Suprapubic skin (tissue), 4 donors: Measurements from ENCODE around the gene IRF9. TPM values are rescaled to one million over a fixed set of nuclear protein-coding genes. Genes with fewer than 3 reads are reported as not detected.
"Not testable (repeated sequence)": the region's sequence is repeated elsewhere in the genome, so short reads cannot be mapped to it uniquely, and the experiment has no call there.

Source experiments
- DNase-seq, 2 donors: peaks; one replicate each; pipeline ENCODE4 v3.0.0-alpha.2; 2019; ENCODE audit warnings: low spot score in 2 of 2
- H3K27ac ChIP-seq: fragments of 200-600 bp; sonication (generic); one replicate; pipeline ENCODE4 v1.5.1; 2019
- H3K27me3 ChIP-seq: fragments of 200-600 bp; sonication (generic); one replicate; pipeline ENCODE4 v1.5.1; 2019
- H3K36me3 ChIP-seq: fragments of 200-600 bp; sonication (generic); one replicate; pipeline ENCODE4 v1.5.1; 2019
- H3K4me1 ChIP-seq: fragments of 200-600 bp; sonication (generic); one replicate; pipeline ENCODE4 v1.5.1; 2019
- H3K4me3 ChIP-seq: fragments of 200-600 bp; sonication (generic); one replicate; pipeline ENCODE4 v1.5.1; 2019; ENCODE audit warnings: mild to moderate bottlenecking
- H3K9me3 ChIP-seq: fragments of 200-600 bp; sonication (generic); one replicate; pipeline ENCODE4 v1.5.1; 2019
- EP300 ChIP-seq: sonication (generic); formaldehyde crosslinking; IDR thresholded peaks from one replicate; pipeline ENCODE4 v1.6.1; 2017; ENCODE audit warnings: antibody characterized with exemption
- POLR2A ChIP-seq, 2 donors: fragments of 450-650 bp; IDR thresholded peaks; one replicate each; pipeline ENCODE4 v1.6.1; 2017; ENCODE audit warnings: antibody characterized with exemption in 2 of 2, mild to moderate bottlenecking in 2 of 2, moderate library complexity in 2 of 2
- POLR2AphosphoS5 ChIP-seq, 3 donors: sonication (generic); formaldehyde crosslinking; IDR thresholded peaks; one replicate each; pipeline ENCODE4 v1.6.1; 2017; ENCODE audit warnings: antibody characterized with exemption in 3 of 3
- WGBS: methylation state at CpG from one replicate; pipeline ENCODE4 v1.1.5; 2018; 5-methylcytosine and 5-hydroxymethylcytosine counted together
- total RNA-seq, 4 donors: library from RNA; depleted of rRNA; stranded (reverse); fragments of >200 nt; gene quantifications; one replicate each; pipeline ENCODE4 v1.1.0, GENCODE V29; 2016
- TF ChIP-seq, protein P1 (sequence below), 2 donors: fragments of 200-600 bp in 1 of 2; fragments of 450-650 bp in 1 of 2; sonication (generic) in 1 of 2; IDR thresholded peaks; one replicate each; pipeline ENCODE4 v1.5.1; 2016 to 2019; ENCODE audit warnings: antibody characterized with exemption in 2 of 2, mild to moderate bottlenecking in 1 of 2, moderate library complexity in 1 of 2

The IRF9 gene
- total RNA-seq, 4 donors from 2014 or later: 31.1 to 45.2 (median 37.5) TPM

DNA sequence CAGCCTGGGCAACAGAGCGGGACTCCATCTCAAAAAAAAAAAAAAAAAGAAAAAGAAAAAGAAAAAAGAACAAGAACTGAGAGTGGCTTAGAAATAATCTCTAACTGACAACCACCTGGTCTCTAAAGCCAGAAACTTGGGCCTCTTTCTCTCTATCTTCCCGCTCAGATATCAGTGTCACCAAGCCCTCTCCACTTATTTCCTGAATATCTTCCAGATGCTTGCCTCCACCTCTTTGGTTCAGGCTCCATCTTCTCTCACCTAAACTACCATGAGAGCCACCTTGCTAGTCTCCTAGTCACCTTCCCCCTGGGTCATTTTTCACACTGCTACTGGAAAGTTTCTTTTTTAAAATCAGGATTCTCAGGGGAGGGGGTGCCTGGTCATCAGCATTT, 36.0 kb downstream of the IRF9 start:
- WGBS: 90% methylated on average over 2 of the region's 2 CpGs

DNA sequence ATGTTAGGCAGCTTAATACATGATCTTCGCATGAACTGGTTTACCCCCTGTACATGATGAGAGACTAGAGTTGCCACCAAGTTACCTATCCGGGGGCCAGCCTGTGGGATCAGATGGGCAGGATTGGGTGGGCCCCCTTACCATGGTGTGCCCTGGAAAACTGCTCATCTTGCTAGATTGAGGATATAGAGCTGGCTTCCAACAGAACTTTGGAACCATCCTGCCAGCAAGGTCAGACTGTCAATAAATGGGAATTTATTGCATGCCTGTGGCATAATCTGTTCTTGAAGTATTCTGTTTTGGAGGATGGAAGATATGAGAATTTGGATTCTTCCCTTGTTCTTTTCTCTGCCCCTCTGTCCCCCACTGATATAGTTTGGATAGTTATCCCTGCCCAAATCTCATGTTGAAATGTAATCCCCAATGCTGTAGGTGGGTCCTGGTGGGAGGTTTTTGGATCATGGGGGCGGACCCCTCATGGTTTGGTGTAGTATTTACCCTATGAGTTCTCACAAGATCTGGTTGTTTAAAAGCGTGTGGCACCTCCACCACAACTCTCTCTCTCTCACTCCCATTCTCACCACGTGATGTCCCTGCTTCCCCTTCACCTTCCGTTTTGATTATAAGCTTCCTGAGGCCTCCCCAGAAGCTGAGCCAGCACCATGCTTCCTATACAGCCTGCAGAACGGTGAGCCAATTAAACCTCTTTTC, 37.9 kb downstream of the IRF9 start:
- Histone ChIP-seq H3K27me3 (no peaks in the 10 kb centered on the region), H3K4me3 (no peak overlapping the region), H3K9me3 (no peaks in the 10 kb centered on the region), H3K36me3 (peaks cover 26% of the 10 kb centered on the region), H3K27ac (no peak overlapping the region), H3K4me1 (peaks cover 37% of the 10 kb centered on the region)
- DNase-seq: no peak
- TF ChIP-seq EP300 (no peak), POLR2A (IDR thresholded peaks at IDR 0.05) (no peak), POLR2AphosphoS5 (IDR thresholded peaks at IDR 0.05) (no peak)
- TF ChIP-seq, protein P1, sequence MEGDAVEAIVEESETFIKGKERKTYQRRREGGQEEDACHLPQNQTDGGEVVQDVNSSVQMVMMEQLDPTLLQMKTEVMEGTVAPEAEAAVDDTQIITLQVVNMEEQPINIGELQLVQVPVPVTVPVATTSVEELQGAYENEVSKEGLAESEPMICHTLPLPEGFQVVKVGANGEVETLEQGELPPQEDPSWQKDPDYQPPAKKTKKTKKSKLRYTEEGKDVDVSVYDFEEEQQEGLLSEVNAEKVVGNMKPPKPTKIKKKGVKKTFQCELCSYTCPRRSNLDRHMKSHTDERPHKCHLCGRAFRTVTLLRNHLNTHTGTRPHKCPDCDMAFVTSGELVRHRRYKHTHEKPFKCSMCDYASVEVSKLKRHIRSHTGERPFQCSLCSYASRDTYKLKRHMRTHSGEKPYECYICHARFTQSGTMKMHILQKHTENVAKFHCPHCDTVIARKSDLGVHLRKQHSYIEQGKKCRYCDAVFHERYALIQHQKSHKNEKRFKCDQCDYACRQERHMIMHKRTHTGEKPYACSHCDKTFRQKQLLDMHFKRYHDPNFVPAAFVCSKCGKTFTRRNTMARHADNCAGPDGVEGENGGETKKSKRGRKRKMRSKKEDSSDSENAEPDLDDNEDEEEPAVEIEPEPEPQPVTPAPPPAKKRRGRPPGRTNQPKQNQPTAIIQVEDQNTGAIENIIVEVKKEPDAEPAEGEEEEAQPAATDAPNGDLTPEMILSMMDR (IDR thresholded peaks at IDR 0.05): no peak
- 80% methylated on average over 7 of the region's 7 CpGs for WGBS

More for the DNA sequence above, 36.0 kb downstream of the IRF9 start:
- peaks cover 47% of the 10 kb centered on the region for H3K4me1 ChIP-seq
- peak overlapping the region; percentile 99 for H3K4me3 ChIP-seq
- DNase-seq: no peak
- no peaks in the 10 kb centered on the region for H3K9me3 ChIP-seq
- no peak overlapping the region for H3K27ac ChIP-seq
- no peaks in the 10 kb centered on the region for H3K27me3 ChIP-seq
- peaks cover 20% of the 10 kb centered on the region for H3K36me3 ChIP-seq
- TF ChIP-seq, protein P1 (IDR thresholded peaks at IDR 0.05): no peak
- no peak for TF ChIP-seq EP300

DNA sequence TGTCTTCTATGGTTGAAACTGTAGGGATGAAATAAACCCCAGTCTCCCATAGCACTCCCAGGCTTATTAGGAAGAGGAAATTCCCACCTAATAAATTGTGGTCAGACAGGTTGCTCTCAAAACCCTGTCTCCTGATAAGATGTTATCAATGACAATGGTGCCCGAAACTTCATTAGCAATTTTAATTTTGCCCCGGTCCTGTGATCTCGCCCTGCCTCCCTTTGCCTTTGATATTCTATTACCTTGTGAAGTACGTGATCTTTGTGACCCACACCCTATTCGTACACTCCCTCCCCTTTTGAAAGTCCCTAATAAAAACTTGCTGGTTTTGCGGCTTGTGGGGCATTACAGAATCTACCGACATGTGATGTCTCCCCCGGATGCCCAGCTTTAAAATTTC, 41.5 kb downstream of the IRF9 start:
- not testable (repeated sequence) for DNase-seq, H3K27me3 ChIP-seq, H3K27ac ChIP-seq, H3K4me3 ChIP-seq, H3K9me3 ChIP-seq, H3K4me1 ChIP-seq
- H3K36me3 ChIP-seq: peaks cover 58% of the 10 kb centered on the region
- 86% methylated on average over 8 of the region's 8 CpGs for WGBS

DNA sequence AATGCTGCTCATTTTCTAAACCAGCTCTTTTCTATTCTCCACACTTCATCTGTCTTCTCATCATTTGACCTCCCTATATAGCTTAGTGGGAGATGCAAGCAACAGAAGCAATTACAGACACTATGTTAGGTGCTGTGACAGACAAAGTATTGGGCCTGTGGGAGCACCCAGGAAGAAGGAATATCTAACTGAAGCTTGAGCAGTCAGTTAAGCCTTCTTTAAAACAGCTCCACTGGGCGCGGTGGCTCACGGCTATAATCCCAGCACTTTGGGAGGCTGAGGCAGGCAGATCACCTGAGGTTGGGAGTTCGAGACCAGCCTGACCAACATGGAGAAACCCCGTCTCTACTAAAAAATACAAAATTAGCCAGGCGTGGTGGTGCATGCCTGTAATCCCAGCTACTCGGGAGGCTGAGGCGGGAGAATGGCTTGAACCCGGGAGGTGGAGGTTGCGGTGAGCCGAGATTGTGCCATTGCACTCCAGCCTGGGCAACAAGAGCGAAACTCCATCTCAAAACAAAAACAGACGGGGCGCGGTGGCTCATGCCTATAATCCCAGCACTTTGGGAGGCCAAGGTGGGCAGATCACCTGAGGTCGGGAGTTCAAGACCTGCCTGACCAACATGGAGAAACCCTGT, 42.3 kb downstream of the IRF9 start:
- peak in 1 of 2 donors; percentile 48 for DNase-seq
- not testable (repeated sequence) for H3K27me3 ChIP-seq, H3K4me3 ChIP-seq, H3K27ac ChIP-seq, H3K9me3 ChIP-seq, H3K4me1 ChIP-seq
- 92% methylated on average over 16 of the region's 16 CpGs for WGBS
- peaks cover 67% of the 10 kb centered on the region for H3K36me3 ChIP-seq

DNA sequence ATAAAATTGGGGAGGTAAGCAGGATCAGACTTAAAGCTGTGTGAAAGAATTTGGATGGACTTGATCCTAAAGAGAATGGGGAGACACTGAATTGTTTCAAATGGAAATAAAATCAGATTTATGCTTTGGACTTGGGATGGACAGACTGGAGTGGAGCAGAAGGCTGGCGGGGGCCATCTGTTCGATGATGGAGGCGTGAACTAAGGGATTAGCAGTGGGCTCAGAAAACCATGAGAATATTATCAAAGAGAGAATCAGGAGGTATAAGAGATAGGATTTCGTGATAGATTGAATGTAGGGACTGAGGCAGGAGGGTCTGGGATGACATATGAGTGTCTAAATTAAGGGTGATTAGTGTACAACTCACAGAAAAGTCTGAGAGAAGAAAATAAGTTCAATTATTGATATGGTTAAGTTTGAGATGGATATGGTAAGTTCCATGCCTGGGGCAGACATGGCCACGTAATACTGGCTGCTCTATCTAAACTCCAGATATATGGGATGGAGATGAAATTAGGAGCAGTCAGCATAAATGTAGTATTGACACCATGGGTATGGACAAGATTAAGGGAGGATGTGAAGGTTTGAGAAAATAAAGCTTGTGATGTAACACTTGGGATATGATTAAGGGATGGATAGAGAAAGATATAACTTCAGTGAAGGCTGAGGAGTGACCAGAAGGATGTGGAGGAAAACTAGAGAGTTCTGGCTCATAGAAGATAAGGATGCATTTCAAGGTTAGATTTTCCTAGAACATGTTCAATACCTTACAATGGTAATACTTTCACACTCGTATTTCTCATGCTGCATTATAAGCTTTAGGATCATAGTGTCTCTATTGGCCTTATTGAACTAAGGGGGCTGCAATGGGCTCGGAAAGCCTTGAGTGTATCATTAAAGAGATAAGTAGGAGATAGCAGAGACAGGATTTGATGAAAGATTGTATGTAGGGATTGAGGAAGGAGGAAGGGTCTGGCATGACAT, 43.4 kb downstream of the IRF9 start:
- no peak for TF ChIP-seq POLR2AphosphoS5 (IDR thresholded peaks at IDR 0.05)
- no peak for TF ChIP-seq POLR2A (IDR thresholded peaks at IDR 0.05)
- no peak for TF ChIP-seq EP300
- TF ChIP-seq, protein P1 (IDR thresholded peaks at IDR 0.05): no peak
- DNase-seq: no peak
- WGBS: 87% methylated on average over 7 of the region's 7 CpGs
- H3K27me3 ChIP-seq: no peaks in the 10 kb centered on the region
- H3K36me3 ChIP-seq: peaks cover 77% of the 10 kb centered on the region
- H3K27ac ChIP-seq: no peak overlapping the region
- no peaks in the 10 kb centered on the region for H3K9me3 ChIP-seq
- no peaks in the 10 kb centered on the region for H3K4me1 ChIP-seq
- H3K4me3 ChIP-seq: no peak overlapping the region
